ENCODE data around the gene BPI. TPM values are rescaled to one million over a fixed set of nuclear protein-coding genes. Genes with fewer than 3 reads are reported as not detected.
"Not testable (repeated sequence)": the region's sequence is repeated elsewhere in the genome, so short reads cannot be mapped to it uniquely, and the experiment has no call there.

The BPI gene
- polyA plus RNA-seq (ENCODE audit: insufficient read length in 4 of 4) = 1 to 10 TPM in 3 of 4 donors, under 1 TPM in 1; 0.13 to 6.3 (median 1.2) TPM

DNA sequence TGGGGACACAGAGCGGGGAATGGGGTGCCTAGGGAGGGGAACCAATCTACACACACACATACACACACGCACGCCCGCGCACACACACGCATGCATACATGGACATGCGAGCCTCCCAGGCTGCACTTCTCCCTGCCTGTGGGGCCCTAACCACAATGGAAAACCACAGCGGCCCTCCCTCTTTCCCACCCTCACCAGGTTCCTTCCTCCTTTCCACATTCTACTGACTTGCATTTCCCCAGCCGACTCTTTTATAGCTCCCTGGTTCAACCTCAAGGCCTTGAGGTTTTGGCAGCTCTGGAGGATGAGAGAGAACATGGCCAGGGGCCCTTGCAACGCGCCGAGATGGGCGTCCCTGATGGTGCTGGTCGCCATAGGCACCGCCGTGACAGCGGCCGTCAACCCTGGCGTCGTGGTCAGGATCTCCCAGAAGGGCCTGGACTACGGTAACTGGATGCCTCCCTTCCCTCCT, at the start of gene BPI:
Gene BPI (plus strand): TSS at position 249 of the 472 bp plus-strand sequence. CDS start 68 bp downstream, at position 317.
- DNase-seq (ENCODE audit: low read depth in 4 of 4, low spot score in 3 of 4) = no peak

DNA sequence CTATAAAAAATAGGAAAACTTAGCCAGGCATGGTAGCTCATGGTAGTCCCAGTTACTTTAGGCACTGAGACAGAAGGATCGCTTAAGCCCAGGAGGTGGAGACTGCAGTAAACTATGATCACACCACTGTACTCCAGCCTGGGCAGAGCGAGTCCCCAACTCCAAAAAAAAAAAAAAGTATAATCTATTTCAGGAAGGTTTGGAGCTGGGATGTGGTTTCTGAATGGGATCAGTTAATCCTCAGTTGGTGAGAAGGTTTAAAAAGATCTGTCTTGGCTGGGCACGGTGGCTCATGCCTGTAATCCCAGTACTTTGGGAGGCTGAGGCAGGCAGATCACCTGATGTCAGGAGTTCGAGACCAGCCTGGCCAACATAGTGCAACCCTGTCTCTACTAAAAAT, 49.3 kb upstream of the BPI start:
- DNase-seq (ENCODE audit: low read depth in 4 of 4, low spot score in 3 of 4) = not testable (repeated sequence)

DNA sequence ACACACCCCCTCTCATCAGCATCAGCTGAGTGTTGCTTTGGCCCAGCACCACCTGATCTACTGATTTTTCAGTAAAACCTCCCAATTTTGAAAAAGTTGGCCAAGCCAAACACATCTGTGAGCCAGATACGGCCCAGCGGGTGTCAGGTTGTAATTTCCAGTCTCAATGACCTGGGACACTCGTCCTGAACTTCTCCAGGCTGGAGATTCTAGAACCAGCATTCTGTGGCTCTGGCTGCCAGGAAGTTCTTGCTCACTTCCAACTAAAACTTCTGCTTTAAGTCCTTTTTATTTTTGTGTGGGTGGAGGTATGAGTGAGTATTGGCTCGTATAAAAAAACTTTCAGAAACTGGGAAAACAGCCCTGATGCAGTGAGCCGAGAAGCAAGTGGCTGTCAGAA, 48.6 kb upstream of the BPI start:
- no peak for DNase-seq (ENCODE audit: low read depth in 4 of 4, low spot score in 3 of 4)

DNA sequence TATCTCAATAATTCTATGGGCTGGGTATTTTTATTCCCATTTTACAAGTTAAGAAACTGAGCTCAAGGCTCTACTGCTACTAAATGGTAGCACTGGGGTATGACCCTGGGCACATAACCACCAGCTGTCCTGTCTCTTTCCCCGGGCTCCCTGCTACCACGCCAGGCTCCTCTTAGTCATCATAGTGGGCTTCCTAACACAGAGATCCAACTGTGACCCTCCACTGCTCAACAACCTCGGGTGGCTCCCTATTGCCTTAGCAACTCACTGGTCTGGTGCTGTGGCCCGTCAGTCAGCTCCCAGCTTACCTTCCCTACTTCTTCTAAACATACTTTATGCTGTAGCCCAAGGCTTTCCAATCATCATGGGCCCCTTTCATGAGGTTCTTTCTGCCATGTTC, 47.9 kb upstream of the BPI start:
- no peak for DNase-seq (ENCODE audit: low read depth in 4 of 4, low spot score in 3 of 4)

DNA sequence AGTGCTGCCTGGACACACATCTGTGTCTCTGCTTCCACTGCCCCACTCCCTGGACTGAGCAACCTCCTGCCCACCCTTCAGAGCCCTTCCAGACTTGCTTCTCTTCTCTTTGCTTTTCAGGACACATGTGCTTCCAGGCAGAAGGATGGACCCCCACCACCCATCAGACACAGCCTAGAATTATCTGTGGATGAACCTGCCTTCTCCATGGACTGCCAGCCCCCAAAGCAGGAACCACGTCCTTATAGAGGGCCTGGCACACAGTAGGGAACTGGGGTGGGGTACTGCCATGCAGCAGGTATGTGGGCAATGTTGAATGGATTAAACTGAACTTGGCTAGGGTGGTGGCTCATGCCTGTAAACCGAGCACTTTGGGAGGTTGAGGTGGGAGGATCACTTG, 47.0 kb upstream of the BPI start:
- no peak for DNase-seq (ENCODE audit: low read depth in 4 of 4, low spot score in 3 of 4)

DNA sequence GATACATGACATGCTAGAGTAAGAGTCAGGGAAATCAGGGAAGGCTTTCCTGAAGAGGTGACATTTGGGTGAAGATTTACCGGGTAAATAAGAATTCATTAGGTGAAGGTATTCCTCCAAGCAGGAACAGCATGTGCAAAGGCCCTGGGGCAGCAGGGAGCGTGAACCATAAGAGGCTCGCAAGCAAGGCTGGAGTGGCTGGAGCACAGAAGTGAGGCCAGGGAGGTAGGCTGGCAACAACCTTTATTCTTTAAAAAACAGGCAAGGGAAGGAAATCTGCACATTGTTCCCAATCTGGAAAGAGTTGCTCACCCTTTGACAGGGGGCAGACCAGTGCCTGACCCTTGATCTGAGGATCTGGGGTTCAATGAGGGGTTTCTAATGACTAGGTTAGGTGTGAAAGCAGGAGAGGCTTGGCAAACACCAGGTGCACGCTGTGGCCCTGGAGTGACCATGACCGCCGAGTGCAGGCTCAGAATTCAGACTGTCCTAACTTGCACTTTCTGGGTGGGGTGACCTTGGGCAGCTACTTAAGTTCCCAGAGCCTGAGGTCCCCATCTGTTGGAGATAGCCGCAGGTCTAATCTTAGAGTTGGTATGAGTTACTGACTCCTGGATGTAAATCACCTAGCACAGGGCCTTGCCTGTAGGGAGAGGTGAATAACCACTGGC, 45.3 kb upstream of the BPI start:
- DNase-seq (ENCODE audit: low read depth in 4 of 4, low spot score in 3 of 4) = no peak

DNA sequence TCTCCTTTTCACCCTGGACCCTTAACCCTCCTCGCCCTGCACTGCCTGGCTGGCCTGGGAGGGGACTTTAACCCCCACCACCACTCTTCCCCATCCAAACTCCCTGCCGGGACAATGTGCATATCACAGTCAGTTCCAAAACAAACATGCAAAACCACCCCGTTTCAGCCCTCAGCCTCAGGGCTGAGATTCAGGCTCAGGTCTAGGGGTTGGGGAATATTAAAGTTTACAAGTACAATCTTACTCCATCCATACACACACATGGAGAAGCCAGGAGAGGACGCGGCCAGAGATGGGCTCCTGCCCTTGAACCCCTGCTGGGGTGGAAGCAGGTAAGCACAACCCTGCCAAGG, 44.0 kb upstream of the BPI start:
- DNase-seq (ENCODE audit: low read depth in 4 of 4, low spot score in 3 of 4) = no peak

DNA sequence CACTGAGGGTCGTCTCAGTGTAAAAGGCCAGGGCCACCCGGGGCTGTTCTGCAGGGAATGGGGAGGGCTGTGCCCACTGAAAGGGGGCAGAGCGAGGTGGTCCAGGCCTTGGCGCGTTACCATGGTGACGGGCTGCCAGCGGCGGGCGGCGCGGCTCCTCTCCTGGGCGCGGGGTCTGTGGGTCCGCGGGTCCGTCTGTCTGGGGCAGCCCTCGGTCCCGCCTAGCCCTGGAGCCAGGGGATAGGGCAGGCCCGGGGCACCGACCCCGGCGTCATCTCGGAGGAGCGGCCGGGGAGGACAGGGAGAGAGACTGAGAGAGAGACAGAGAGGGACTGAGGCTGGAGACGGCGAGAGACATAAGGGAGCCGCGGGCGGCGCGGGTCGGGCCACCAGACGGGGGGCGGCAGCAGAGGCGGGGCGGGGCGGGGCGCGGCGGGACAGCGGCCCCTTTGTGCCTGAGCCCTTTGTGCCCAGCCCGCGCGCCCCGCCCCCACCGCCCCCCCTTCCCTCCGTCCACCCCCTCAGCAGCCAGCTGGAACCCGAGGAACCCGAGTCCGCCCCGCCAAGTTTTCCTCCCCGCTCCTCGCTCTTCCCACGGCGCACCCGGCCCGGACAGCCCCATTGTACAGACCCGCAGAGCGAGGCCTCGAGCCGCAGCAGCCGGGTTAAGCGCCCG, 43.4 kb upstream of the BPI start, which contains the start of gene KIAA1755:
Gene KIAA1755 (minus strand): TSS at position 358 of the 676 bp plus-strand sequence. CDS start 235 bp downstream, at position 123.
- DNase-seq (ENCODE audit: low read depth in 4 of 4, low spot score in 3 of 4) = no peak

DNA sequence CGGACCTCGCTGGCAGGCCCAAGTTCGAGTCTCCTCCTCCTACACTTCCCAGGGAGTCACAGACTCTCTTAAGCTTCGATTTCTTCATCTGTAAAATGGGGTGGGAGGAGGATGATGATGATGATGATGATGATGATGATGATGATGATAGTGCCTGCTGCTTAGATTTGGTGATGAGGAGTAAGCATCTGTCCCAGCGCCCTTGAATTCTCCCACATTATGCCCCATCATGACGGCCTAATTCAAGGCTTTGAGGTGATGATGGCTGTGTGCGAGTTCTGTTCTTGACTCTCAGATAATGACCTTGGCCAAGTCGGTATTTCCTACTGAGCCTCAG, 42.9 kb upstream of the BPI start:
- no peak for DNase-seq (ENCODE audit: low read depth in 4 of 4, low spot score in 3 of 4)

DNA sequence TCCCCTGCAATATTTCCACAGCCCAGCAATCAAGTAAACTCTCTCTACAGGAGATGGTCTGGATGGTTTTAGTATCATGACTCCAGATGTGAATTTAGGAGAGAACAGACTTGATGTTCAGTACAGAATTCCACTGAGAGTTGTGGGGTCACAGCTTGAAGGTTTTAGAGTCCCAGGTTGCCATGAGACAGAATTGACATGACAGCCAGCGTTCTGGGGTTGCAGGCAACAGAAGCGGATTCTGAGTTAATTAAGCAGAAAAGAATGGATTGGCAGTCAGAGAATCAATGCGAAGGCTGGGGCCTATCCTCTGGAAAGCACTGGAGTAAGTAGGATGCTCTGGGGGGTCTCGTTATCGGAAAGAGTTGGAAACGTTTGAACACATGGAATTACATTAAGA, 41.0 kb upstream of the BPI start:
- no peak for DNase-seq (ENCODE audit: low read depth in 4 of 4, low spot score in 3 of 4)

DNA sequence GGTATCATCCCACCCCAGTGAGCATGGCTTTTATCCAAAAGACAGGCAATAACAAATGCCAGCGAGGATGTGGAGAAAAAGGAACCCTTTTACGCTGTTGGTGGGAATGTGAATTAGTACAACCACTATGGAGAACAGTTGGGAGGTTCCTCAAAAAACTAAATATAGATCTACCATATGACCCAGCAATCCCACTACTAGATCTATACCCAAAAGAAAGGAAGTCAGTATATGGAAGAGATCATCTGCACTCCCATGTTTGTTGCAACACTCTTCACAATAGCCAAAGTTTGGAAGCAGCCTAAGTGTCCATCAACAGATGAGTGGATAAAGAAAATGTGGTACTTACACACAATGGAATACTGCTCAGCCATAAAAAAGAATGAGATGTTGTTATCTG, 37.5 kb upstream of the BPI start:
- DNase-seq (ENCODE audit: low read depth in 4 of 4, low spot score in 3 of 4) = no peak

DNA sequence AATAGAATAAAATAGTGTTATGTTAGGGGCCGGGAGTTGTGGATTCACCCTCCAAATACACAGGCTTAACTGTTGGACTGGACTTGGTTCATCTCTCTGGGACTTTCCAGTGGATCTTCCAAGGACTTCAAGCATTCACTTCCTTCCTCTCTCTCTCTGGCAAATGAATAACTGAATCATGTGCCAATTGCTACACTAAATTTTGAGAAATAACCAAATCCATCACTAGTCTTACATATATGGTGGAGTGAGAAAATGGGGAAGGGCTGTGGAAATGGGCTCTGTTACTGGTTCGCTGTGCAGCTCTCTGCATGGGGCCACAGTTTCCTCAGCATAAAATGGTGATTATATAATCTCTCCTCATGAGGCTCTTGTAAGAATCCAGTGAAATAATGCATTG, 36.7 kb upstream of the BPI start:
- DNase-seq (ENCODE audit: low read depth in 4 of 4, low spot score in 3 of 4) = no peak

DNA sequence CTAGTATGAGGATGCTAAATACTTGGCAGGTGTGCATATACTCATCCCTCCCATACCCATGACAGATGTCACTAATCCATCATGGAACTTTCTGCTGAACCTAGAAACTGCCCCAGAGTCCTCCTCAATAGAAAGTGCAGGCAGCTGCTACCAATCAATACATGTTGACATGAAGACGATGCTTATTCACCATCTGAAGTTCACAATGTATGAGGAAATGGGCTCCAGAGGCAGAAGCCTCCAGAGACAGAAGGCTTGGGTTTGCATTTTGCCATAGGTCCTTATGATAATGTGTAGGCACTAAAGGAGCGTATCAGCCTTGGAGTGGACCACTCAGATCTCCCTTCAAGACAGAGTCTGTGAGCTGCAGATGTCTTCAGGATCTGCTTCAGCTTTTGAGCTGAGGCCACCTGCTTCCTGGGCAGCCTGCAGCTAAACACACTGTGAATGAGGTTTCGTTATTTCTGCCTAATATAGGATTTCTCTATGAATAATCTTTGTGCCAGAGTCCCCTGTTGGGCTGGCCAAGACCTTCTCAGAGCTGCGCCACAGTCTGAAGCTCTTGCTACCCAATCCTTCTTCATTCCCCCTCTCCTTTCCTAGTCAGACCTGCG, 35.9 kb upstream of the BPI start:
- DNase-seq (ENCODE audit: low read depth in 4 of 4, low spot score in 3 of 4) = no peak

DNA sequence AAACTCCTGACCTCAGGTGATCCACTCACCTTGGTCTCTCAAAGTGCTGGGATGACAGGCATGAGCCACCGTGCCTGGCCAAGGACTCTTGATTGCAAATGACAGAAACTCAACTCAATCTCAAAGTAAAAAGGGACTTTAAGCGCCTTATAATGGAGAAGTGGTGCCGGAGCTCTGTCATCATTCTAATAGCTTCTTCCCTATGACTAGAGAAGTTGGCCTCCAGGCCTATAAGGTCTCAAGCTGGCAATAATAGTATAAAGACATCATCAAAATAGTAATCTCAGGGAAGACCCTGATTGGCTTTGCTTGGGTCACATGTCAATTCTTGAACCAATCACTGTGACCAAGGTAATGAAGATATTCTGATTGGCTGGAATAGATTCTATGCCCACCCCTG, 34.9 kb upstream of the BPI start:
- DNase-seq (ENCODE audit: low read depth in 4 of 4, low spot score in 3 of 4) = no peak

DNA sequence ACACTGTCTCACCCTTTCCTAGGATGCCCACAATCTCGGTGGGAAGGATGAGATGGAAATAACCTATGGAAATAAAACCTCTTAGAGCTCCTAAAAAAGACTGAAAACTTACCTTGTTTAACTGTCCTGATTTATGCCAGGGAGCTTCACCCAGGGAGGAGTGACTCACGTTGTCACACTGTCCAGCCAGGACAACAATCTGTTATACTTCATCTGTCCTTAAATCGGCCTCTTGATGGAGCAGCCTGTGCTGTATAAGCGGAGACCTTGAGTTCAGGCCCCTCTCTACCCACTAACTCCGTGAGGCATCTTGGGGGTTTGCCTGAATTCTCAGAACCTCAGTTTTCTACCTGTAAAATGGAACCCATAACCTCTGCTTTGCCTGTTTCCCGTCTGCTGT, 34.2 kb upstream of the BPI start:
- no peak for DNase-seq (ENCODE audit: low read depth in 4 of 4, low spot score in 3 of 4)

DNA sequence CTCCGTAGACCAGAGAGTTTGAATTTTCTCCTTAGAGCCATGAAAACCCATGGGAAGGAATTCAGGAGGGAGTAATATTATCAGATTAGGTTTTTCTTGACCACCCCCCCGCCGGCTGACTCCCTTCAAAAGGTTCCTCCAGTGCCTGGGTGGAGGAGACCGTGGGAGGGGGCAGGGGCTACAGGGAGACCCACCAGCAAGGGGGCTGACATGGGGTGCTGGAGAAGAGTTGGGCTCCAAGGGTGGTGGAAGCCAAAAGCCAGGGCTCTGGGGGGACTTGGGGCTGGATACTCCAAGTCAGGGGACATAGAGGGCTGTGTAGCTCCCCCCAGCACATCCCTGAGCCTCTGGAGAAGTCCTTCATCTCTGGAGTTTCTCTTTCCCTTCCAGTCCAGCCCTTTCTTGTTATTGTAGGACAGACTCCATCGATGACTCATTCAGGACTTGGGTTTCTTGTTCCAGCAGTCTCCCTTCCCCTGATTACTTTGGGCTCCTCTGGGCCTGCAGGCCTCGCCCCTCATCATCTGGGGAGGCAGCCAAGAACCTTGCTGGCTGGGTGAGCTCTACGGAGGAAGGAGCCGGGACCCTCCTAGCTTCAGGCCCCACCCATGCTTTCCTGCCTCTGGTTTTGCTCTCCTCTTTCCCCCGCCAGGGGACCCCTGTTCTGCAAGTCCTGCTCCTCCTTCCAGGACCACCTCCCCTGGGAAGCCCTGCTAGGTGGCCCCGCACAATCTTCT, 32.9 kb upstream of the BPI start:
- DNase-seq (ENCODE audit: low read depth in 4 of 4, low spot score in 3 of 4) = peak in 2 of 4 donors; percentile 47 to 50

DNA sequence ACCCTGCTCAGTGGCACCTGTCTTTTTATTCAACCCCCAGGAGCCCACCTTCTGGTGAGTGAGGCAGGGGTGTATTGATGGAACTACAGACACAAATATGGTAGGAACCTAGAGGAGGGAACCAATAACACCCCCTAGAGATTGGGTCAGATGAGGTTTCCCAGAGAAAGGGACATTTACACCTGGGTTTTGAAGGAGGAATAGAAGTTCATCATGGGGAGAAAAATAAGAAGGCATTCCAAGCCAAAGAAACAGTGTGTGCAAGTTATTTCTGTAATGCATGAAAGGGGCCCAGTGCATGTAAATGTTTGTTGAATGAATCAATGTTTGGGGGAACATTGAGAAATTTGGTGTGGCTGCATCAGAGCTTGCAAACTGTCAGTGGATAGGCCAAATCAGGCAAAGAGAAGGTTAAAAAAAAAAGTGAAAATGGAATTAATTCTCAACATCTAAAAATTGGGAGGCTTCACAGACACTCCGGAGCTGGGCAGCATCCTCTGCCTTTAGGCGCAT, 32.3 kb upstream of the BPI start:
- DNase-seq (ENCODE audit: low read depth in 4 of 4, low spot score in 3 of 4) = no peak

DNA sequence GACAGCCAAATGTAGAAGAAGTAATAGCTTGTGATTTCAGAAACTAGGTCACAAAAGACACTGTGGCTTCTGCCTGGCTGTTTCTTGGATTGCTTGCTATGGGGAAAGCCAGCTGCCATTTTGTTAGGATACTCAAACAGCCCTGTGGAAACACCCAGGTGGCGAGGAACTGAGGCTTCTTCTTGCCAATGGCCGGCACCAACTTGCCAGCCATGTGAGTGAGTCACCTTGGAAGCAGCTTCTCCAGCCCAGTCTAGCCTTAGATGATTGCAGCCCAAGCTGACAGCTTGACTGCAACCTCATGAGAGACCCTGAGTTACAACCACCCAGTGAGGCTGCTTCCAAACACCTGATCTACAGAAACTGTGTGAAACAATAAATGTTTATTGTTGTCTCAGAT, 31.6 kb upstream of the BPI start:
- no peak for DNase-seq (ENCODE audit: low read depth in 4 of 4, low spot score in 3 of 4)

DNA sequence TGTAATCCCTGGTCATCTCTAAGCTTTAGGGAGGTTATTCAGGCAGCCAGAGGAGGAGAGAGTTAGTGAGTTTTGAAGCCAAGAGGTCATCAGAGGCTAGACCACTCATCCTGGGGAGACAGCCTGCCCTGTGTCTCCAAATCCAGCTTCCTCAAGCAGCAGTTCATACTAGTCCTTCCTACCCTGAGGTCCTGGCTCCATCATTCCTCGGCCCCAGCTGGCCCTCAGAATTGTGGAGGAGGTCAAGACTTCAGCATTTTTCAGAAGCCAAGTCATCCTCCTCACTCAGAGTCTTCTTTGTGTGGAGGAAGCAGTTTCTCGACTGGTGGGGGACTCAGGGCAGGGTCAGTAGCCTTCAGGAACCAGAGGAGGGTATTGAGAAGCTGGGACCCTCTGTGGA, 31.0 kb upstream of the BPI start:
- DNase-seq (ENCODE audit: low read depth in 4 of 4, low spot score in 3 of 4) = no peak

DNA sequence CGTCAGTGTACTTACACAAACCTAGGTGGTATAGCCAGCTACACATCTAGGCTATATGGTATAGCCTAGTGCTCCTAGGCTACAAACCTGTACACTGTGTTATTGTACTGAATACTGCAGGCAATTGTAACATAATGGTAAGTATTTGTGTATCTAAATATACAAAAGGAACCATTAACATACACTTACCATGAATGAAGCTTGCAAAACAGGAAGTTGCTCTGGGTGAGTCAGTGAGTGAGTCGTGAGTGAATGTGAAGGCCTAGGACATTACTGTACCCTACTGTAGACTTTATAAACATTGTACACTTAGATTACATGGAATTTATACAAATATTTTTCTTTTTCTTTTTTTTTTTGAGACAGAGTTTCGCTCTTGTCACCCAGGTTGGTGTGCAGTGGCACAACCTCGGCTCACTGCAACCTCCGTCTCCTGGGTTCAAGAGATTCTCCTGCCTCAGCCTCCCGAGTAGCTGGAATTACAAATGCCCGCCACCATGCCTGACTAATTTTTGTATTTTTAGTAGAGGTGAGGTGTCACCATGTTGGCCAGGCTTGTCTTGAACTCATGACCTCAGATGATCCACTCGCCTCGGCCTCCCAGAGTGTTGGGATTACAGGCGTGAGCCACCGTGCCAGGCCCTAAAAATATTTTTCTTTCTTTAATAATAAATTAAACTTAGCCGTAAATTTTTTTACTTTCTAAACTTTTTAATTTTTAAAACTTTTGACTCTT, 28.0 kb upstream of the BPI start:
- DNase-seq (ENCODE audit: low read depth in 4 of 4, low spot score in 3 of 4) = no peak

Measured in left renal pelvis (tissue), 4 donors.